GM19351 (cell line): ENCODE data around the gene SEMA3F.
"Not testable (repeated sequence)": the region's sequence is repeated elsewhere in the genome, so short reads cannot be mapped to it uniquely, and the experiment has no call there.

ENCODE experiments used
- ATAC-seq: cut with Tn5 transposase; IDR thresholded peaks from one replicate; pipeline ENCODE4 v1.9.1; 2021; ENCODE audit warnings: mild to moderate bottlenecking, moderate library complexity; ENCODE audit not compliant: unreplicated experiment

Gene SEMA3F

DNA sequence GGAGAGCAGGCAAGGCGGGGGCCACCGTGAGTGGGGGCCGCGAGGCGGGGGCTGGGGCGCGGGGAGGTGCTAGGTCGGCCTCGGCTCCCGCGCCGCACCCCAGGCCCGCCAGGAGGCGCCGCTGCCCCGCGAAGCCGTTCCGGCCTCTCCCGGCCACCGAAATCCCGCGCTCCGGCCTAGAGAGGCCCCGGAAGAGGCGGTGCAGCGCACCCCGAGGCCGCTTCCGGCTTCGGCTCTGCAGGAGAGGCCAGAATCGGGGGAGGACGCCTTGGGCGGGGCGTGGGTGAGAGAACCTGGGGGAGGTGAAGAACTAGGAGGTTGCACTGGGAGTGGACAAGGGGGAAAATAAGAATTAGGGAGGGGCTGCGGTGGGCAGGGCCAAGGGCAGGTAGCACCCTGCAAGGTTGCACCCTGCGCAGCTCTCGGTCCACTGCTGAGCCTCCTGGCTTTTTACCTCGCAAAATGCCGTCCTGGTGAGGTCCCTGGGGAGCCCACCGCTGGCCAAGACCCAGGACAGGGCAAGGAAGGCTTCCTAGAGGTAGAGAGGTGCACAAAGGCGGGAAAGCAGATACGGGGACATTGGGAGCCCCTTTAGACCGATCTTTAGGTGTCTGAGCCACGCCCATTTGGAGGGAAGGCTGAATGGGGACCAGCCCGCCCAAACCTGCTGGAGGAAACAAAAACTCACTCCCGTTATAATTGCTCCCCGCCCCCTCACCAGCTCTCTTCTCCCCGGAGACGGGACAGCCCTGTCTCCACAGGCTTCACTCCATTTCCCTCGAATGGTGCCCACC lies 72.5 kb downstream of the SEMA3F start:
- peak; percentile 84 for ATAC-seq

DNA sequence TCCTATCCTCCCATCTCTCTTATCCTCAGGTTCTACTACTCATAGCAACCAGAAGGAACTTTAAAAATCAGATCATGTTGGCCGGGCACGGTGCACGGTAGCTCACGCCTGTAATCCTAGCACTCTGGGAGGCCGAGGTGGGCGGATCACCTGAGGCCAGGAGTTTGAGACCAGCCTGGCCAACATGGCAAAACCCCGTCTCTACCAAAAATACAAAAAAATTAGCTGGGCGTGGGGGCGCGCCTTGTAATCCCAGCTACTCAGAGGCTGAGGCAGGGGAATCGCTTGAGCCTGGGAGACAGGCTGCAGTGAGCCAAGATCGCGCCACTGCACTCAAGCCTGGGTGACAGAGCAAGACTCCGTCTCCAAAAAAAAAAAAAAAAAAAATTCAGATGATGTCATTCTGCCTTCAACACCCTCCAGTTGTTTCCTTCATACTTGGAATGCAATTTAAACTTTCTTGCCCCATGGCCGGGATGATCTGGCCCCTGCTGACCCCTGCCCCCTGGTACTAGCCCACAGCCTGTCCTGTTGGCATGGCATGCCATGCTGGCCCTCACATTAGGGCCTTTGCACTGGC lies 73.2 kb downstream of the SEMA3F start:
- ATAC-seq: not testable (repeated sequence)

DNA sequence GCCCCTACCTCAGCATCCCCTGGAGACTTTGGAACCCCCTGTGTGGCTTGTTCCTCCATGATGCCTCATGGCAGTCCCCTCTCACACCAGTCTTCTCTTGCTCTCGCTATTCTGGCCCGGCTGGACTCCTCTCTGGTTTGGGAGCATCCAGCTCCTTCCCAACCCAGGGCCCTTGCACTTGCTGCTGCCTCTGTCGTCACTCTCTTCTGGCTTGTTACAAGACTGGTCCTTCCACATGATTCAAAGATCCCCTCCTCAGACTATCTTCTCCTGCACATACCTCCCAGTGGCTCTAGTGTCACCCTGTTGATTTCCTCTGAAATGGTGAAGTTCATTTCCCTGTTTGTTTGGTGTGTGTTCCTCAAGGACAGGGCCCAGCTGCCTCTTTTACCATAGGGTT lies 74.4 kb downstream of the SEMA3F start:
- no peak for ATAC-seq

DNA sequence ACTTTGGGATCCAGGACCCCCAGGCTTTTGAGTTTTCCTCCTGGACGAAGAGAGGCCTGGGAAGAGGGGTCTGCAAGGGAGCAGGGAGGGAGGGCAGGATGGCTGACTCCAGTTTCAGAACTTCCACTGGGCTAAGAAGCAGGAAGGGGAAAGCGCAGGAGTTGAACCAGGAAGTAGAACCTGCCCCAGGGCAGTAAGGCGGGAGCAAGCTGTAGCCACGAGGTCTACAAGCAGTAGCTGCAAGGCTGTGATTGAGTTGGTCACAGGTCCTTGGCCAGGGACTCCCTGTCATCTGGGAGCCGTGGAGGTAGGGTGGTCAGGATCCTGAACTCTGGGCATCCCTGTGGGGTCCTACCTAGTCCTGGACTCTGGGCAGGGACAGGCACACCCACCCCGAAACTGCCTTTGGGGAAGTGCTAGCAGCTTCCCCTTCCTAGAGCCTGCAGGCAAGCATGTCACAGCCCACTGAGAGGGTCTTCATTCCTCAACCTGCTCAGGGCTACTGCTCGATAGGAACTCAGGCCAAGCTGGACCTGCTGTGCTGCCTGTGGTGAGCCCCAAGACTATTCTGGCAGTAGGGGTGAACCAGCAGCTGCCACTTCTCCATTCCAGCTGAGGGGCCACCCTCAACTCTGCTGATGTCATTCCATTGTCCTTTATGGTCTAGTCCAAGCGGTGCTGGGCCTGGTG lies 75.1 kb downstream of the SEMA3F start:
- no peak for ATAC-seq

DNA sequence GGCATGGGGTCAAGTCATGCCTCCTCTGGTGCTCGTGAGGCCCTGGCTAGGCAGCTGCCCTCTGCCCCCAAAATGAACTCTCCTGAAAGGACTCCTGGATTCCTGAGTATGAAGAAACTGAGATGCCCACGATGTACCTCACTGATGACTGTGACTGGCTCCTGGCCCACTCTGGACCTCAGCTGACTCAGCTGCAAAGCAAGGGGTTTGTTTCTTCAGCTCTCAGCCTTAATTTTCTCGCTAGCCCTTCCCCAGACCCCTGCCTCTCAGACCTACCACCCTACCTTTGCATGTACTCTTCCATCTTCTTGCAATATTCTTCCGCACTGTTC lies 75.6 kb downstream of the SEMA3F start:
- ATAC-seq: no peak

DNA sequence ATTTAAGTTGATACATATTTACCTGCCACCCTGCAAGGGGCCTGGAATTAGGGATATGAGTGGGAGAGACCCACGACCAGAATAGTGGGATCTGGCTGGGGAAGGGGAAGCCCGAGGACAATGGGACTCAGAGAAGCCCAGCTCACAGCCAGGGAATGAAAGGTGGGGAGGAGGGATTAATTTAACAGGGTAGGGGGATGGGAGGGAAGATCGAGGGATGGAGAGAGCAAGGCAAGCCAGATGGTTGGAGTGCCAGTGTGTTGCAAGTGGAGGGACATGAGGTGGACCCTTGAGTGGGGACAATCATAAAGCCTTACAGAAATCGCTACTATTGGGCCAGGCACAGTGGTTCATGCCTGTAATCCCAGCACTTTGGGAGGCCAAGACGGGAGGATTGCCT lies 76.5 kb downstream of the SEMA3F start:
- no peak for ATAC-seq

DNA sequence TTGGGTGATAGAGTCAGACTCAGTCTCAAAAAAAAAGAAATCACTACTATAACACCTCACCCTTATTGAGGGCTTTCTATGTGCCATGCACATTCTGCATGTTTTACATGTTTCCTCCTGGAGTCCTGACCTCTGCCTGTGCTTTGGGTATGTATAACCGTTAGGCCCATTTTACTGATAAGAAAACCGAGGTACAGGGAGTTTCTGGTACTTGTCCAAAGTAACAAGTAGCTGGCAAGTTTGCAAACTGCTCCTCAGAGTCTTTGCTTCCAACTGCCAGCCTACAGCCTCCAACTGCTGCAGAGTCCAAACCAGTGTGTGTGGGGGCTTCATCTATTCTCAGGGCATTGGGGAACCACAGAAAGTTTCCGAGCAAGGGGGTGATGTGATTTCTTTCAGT lies 77.2 kb downstream of the SEMA3F start:
- no peak for ATAC-seq

DNA sequence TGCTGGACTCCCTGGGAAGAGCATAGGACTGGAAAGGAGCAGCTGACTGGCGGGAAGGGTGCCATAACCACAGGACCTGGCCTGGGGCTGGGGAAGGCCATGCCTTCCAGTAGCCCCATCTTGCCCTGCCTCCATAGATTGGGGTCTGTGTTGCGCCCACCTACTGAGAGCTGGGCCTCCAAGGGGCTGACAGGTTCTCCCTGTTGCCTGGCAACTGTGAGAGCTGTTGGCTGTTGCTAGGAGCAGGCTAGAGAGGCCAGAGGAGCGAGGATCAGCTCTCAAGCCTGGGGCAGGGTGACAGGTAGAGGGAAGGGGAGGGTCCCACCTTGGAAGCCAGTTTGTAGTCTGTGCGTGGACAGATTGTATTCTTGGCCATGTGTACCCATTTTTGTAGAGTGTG lies 78.1 kb downstream of the SEMA3F start:
- no peak for ATAC-seq

DNA sequence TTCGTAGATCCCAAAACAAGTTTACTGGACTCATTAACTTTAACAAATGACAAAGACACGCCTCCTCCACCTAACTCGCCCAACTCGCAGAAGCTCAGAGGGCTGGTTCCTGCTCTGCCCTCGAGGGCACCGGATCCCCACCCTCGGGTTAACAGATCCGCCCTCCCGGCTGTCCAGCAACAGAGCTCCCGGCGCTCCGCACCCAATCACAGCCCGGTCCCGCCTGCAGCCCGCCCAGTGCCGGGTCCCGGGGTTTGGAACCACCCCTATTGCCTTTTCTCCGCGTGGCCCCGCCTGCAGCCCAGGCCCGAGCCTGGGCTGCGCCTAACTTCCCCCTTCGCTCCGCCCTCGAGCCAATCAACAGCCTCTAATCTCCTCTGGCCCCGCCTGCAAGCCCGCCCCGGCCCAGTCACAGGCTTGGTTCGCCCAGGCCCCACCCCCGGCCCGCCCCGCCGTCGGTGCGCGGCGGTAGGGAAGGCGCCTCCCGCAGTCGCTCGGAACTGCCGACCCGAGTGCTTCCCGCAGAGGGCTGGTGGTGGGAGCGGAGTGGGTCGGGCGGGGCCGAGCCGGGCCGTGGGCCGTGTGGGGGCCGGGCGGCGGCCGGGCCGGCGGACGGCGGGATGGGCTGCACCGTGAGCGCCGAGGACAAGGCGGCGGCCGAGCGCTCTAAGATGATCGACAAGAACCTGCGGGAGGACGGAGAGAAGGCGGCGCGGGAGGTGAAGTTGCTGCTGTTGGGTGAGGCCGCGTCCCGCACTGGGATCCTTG lies 80.8 kb downstream of the SEMA3F start, which contains the start of gene GNAI2:
TSS of gene GNAI2 (plus strand) at position 489 of the 768 bp plus-strand sequence. CDS start at position 621, 132 bp downstream.
- peak; percentile 95 for ATAC-seq

DNA sequence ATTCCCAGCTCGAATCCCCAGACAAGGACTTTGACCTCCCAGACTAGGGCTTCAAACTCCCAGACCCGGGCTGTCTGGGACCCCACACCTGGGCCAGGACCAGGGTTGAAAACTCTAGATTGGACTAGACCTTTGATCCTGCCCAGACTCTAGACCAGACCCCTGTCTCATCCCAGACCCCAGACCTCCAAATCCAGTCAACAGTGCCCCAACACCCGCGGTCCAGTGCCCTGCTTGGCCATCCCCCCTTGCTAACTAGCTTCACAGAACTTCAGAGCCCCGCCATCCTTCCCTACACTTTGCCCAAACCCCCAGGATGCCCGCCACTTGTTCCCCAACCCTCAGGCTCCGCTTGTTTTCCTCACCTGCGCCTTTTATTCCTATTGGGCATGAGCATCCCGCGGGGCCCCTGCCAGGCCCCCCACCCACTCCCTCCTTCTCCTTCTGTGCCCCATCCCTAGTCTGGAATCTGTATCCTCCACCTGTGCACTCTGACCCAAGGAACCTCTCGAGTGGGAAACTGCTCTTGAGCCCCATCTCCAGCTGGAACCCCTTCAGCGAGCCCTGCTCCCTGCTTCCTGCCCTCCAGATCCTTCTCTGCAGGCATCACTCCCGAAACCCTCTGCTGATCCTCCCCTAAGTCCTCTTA lies 81.5 kb downstream of the SEMA3F start:
- ATAC-seq: no peak

DNA sequence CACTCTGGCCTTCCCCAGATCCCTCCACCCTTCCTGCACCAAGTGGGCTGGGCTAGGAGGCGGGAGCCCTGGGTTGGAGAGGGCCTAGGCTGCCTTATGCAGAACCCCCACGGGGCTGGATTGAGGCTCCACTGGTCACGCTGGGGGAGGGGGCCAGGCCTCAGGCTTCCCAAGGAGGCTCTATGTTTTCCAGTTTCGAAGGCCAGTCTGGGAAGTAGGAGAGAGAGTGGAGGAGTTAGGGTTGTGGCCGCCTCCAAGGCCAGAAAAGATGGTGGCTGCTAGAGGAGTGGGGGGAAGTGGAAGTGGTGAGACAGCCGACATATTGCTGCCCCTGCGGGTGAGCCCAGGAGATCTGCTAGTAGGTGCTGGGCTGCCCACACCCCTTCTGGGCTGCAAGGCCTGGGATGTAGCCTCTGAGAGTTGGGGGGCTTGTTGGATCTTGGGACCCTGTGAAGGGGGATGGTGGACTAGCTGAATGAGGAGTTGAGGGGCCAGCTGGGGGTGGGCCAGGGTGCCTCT lies 82.1 kb downstream of the SEMA3F start:
- no peak for ATAC-seq

DNA sequence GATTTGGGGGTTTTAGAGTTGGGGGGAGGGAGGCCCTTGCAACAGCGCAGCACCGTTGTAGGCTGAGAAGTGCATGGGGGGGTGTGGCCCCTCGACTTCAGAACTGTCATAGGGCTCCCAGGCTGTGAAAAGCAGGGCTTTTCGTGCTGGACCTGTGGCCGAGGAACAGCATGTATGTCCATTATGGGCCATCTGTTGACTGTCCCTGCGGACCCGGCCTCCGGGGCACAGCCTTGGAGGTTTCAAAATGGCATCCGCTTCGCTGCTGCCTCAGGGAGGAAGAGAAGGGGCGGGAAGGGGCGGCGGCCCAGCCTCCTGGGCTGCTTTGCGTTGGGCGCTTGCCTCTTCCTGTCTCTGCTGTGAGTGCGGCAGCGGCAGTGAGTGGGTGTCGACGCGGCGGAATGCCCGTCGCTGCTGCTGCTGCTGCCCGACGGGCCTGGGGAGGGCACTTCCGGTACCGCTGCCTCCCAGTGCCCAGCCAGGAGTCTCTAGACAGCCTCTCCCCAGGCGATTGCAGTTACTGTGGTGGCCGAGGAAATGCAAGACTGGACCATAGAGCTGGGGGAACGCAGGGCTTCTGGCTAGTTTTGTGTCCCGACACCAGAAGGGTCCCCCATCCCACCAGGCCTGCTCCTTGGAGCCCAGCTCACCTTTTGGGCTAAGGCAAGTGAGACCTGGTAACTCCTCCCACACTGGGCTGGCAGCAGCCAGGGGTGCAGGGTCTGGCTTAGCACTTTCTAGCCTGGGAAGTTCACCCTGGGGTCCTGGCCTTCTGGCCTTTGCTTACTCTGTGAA lies 82.8 kb downstream of the SEMA3F start:
- ATAC-seq: peak; percentile 33

DNA sequence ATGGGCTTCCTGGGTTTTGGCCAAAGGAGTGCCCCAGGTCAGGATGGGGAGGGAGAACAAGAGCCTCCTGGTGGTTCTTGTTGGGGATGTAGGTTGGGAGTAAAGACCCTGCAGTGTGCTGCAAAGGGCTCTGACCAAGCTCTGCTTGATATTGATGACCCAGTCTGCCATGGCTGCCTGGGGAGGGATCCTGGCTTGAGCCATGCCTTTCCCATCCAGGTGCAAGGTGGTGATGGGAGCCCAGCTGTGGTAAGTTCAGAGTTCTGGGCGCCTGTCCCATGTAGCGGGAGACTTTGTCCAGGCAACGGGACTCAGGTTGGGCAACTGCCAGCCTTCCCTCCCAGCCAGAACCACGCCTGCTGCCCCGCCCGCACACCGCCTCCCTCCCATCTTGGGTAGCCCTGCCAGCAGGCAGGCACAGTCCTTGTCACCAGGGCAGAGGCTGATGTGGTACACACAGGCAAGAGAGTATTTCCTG lies 83.5 kb downstream of the SEMA3F start:
- ATAC-seq: no peak
